HG02852 (cell line): Measurements from ENCODE around the gene TBL3.
A peak's percentile ranks its signal among the peaks of the same experiment; 100 is the strongest.

ENCODE experiments used
- ATAC-seq: cut with Tn5 transposase; IDR thresholded peaks from one replicate; pipeline ENCODE4 v1.9.1; 2021; ENCODE audit warnings: mild to moderate bottlenecking, moderate library complexity; ENCODE audit not compliant: unreplicated experiment

The TBL3 gene

DNA sequence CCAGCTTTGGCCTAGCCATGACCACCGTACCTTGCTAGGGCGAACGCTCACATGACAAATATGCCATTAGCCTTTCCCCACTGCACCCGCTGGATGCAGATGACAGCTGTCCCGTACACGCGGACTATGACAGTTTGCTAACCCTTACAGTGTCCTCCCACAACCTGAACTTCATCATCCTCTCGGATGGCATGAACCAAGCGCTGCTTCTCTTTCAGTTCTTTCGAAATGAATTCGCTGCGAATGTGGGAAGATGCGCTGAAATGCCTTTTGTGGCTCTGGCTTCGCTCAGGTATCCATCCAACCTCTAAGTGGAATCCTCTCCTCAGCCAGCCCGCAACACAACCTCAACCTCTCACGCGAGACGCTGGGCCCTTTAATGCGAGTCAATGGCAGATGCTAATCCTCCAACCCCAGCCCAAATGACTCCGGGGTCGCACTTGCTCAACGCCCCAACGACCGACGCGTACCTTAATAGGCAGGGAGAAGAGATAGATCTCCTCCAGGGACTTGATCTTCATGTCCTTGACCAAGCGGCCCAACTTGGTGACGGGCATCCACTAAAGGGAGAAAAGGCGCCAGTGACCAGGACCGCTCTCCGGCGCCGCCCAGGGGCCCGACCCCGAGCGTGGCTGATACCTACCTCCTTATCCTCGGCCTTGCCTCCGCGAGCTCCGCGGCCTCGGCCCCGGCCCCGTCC is 7.9 kb upstream of the TBL3 start:
- peak; percentile 5 for ATAC-seq

DNA sequence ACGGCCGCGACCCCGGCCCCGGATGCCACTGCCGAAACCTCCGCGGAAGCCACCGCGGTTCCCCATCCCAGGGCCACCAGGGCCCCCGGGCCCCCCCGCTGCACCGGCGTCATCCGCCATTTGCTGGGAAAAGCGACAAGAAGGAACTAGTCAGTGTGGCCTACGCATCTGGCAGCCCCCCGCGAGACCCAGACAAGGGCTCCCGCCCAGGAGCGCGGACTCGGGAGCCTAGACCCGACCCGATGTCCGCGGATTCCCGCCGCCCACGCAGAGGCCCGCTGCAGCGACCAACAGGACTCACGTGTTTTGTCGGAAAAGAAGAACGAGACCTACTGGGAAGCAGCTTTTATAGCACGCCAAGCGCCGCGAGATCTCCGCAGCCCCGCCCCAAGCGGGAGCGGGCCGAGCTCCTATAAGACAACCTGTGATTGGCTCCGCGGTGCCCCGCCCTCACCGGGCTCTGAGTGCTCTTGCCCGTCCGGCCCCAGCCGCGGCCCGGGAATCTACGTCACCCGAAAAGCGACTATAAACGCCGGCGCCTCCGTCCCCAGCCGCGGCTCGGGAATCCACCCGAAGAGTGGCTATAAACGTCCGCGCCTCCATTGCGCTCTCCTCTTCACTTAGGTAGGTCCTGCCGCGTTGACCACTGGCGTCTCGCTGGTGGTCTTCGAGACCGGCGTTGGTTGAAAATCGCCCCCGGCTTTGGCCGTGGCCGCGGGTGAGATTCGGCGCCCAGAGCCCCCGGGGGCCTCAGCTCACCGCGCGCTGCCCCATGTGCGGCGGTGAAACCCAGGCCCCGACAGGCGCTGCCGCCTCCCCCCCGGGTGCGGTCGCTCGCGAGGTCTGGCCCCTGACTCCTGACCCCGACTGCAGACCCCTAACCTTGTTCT is 7.1 kb upstream of the TBL3 start, which contains the start of gene RPS2:
TSS of gene RPS2 (minus strand) at position 321 of the 890 bp plus-strand sequence. CDS start at position 120, 201 bp downstream.
- peak; percentile 79 for ATAC-seq

DNA sequence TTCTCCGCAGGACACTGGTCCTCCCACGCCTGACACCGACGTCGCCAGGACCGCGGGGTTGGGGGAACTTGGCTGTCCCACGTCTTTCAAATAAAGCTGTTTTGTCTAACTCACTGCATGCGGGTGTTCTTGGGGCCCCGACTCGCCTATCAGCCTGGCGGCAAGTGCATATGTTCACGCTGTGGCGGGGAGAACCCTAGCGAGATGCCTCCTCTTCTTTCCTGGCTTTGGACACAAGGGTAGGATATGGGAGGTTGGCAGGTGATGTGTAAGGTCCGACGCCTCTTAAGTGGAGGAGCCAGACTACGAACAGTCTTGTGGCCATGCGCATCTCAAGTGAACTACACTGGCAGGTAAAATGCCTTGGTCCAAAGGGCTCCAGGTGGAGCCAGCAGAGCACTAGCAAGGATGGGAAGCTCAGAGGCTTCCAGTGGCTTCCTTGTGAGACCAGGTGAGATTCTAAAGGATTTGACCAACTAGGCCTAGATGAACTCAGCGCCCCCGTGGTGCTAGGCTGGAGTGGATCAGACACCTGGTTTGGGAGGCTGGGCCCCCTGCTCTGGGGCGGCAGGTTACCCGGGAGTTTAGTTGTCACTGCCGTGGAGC is 6.4 kb upstream of the TBL3 start:
- no peak for ATAC-seq

DNA sequence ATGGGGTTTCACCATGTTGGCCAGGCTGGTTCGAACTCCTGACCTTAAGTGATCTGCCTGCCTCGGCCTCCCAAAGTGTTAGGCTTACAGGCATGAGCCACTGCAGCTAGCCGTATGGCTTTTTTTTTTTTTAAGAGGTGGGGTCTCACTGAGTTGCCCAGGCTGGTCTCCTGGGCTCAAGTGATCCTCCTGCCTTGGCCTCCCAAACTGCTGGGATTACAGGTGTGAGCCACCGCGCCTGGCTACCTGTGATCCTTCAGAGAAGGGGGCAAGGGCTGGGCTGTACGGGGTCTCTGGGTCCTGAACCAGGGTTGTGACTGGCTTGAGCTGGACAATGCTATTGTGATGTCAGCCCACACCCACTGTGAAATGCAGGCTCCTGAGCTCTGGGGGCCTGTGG is 5.4 kb upstream of the TBL3 start, which contains the start of gene RNF151:
TSS of gene RNF151 (plus strand) at position 397 of the 400 bp plus-strand sequence. CDS start 26 bp downstream, outside the sequence.
- no peak for ATAC-seq

DNA sequence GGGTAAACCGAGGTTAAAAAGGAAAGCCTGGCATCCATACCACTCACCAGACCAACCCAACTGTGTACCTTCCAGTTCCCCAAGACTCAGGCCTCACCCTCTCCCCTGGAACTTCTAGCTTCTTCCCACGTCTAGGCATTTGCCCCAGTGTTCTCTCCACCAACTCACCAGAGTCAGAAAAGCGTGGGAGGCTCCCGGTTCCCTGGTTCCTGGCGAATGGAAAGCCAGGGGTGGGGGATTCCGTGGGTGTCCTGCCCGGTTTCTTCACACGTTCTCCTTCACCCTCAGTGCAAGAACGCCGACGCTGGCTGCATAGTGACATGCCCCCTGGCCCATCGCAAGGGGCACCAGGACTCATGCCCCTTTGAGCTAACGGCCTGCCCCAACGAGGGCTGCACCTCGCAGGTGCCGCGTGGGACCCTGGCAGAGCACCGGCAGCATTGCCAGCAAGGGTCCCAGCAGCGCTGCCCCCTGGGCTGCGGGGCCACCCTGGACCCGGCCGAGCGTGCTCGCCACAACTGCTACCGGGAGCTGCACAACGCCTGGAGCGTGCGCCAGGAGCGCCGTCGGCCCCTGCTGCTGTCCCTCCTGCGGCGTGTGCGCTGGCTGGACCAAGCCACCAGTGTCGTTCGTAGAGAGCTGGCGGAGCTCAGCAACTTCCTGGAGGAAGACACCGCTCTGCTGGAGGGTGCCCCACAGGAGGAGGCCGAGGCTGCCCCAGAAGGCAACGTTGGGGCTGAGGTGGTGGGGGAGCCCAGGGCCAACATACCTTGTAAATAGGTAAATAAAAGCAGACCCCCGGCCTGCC is 3.5 kb upstream of the TBL3 start:
- ATAC-seq: no peak

DNA sequence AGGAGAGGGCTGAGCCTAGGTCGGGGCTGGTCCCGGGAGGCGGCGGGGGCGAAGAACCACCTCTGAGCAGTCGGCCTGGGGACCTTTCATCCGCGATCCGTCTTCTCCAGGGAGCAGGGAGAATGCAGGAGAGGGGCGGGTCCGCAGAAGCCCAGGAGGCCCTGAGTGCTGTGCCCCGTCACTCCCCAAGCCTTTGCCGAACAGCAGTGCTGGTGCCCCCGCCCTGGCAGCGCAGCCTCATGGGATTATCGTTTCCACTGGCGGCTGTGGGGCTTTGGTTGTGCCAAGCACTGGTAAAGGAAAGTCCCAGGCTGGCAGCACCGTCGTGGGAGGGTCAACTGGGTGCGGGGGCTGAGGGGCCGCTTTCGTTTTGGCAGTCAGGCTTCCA is 631 bp downstream of the TBL3 start:
- ATAC-seq: no peak

DNA sequence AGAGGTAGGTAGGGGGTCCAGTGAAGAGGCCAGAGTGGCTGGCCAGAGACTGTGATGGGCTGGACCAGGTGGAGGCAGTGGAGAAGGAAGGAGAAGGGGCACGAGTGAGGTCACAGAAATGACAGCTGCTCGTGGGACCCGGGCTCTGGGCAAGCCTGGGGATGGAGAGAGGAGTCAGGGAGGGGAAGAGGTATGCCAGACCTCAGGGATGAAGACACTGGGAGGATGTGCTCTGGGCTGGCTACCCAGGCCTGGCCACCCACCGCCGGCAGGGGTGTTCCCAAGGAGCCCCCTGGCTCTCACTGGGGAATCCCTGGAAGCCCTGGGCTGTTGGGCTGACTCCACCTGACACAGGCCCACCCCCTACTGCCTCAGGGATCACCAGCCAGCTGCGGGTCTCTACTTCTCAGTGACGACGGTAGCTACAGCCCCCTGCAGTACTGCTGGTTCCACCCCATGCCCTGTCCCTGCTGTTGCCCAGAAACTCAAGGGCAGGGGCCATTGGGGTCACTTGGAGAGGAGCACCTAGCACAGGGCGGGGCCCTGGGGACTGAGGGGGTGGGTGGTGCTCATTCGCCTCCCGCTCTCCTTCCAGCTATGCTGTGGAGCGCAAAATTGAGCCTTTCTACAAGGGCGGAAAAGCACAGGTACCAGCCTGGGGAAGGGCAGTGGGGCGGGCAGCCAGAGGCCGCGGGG is 1.8 kb downstream of the TBL3 start:
- ATAC-seq: no peak

DNA sequence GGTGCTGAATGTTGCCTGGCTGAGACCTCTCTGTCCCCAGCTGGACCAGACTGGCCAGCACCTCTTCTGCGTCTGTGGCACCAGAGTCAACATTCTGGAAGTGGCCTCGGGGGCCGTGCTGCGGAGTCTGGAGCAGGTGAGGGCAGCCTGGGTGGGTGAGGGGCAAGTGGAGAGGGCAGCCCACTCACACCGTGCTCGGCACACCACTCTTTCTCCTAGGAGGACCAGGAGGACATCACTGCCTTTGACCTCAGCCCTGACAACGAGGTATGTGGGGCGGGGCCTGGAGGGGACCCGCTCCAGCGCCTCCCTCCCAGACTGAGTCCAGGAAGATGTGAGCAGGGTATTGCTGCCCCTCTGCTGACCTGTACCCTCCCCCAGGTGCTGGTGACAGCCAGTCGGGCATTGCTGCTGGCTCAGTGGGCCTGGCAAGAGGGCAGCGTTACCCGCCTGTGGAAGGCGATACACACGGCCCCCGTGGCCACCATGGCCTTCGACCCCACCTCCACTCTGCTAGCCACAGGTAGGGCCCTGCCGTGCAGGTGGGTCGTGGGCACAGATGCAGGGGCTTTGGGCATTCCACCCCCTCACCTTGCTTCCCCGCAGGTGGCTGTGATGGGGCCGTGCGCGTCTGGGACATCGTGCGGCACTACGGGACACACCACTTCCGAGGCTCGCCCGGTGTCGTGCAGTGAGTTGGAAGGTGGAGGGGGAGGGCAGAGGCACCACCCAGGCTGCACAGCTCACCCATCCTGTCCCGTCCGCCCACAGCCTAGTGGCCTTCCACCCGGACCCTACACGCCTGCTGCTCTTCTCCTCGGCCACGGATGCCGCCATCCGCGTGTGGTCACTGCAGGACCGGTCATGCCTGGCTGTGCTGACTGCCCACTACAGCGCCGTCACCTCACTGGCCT is 2.6 kb downstream of the TBL3 start:
- ATAC-seq: no peak

DNA sequence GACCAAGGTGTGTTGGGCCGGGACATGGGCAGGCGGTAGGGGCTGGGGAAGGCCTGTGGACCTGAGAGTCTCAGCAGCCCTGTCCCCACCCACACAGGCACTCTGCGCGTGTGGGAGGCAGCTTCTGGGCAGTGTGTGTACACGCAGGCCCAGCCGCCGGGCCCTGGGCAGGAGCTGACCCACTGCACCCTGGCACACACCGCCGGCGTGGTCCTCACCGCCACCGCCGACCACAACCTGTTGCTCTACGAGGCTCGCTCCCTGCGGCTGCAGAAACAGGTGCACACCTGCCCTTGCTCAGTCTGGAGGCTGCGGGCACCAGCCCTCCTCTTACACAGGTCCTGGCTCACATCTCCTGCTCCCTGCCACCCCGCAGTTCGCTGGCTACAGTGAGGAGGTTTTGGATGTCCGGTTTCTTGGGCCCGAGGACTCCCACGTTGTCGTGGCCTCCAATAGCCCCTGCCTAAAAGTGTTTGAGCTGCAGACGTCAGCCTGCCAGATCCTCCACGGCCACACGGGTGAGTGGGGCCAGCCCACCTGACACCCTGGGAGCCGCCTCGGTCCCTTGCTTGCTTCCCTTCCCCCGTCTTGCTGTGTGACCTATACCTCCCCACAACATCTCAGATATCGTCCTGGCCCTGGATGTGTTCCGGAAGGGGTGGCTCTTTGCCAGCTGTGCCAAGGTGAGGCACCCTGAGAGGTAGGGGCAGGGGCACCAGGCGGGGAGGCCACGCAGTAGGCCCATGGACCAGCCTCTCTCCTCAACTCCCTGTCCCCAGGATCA is 3.8 kb downstream of the TBL3 start:
- no peak for ATAC-seq

DNA sequence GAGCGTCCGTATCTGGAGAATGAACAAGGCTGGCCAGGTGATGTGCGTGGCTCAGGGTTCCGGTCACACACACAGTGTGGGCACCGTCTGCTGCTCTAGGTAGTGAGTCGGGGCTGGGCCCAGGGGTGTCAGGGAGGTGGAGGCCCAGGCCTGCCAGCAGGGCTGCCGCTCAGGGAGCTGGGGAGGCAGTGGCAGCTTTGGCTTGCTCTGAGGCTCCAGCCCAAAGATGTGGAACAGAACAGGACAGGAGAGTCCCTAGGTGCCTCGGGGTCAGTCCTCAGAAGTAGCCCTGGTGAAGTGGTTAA is 4.3 kb downstream of the TBL3 start:
- ATAC-seq: no peak

DNA sequence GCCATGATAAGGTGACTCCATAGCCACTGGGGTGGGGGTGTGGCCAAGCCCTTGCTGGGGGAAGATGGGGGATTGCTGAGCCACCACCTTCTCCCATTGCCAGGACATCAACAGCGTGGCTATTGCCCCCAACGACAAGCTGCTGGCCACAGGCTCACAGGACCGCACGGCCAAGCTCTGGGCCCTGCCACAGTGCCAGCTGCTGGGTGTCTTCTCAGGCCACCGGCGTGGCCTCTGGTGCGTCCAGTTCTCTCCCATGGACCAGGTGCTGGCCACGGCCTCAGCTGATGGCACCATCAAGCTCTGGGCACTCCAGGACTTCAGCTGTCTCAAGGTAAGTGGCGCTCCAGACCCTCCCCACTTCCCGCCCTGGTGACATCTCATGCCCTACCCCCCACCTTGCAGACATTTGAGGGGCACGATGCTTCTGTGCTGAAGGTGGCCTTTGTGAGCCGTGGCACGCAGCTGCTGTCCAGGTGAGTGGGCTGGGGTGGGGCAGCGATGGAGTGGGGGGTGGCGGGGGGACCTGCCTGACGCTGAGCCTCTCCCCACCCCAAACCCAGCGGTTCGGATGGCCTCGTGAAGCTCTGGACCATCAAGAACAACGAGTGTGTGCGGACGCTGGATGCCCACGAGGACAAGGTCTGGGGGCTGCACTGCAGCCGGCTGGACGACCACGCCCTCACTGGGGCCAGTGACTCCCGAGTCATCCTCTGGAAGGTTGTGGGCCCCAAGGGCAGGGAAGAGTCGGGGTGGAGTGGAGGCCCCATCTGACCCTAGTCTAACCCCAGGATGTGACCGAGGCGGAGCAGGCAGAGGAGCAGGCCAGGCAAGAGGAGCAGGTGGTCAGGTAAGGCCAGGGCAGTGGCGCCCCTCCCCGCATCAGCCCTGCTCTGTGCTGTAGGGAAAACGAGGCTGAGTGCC is 5.4 kb downstream of the TBL3 start:
- ATAC-seq: no peak

DNA sequence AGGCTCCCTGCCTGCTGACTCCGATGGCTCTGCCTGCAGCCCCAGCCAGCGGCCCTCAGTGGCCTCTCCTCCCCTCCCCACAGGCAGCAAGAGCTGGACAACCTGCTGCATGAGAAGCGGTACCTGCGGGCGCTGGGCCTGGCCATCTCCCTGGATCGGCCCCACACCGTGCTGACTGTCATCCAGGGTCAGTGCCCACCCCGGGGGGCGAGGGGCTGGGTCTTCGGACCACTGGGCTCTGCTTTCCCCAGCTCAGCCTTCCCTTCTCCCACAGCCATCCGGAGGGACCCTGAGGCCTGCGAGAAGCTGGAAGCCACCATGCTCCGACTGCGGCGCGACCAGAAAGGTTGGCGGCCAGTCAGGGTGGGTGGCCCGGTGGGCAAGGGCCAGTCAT is 6.0 kb downstream of the TBL3 start:
- no peak for ATAC-seq

DNA sequence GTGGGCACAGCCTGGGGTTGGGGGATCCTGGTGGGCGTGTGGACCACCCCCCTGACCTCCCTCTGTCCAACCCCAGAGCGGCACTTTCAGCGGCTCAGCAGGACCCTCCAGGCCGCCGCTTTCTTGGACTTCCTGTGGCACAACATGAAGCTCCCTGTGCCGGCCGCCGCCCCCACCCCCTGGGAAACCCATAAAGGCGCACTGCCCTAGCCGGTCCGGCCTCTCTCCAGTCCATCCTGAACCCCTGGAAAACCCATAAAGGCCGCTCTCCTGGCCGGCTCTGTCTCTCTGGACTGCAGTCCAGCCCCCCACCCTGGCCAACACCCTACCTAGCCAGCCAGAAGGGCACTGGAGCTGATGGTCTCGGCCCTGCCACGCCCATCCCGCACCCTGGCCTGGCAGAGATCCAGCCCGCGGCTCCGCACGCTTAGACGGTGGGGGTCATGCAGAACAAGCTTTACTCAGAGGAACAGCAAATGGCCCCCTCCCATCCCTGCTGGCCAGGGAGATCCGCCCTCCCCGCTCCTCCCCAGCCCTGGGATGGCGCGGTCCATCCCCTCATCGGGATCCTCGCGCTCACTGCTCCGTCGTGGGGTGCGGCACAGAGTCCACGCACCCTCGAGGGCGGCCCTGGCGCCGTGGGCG is 6.7 kb downstream of the TBL3 start:
- no peak for ATAC-seq

DNA sequence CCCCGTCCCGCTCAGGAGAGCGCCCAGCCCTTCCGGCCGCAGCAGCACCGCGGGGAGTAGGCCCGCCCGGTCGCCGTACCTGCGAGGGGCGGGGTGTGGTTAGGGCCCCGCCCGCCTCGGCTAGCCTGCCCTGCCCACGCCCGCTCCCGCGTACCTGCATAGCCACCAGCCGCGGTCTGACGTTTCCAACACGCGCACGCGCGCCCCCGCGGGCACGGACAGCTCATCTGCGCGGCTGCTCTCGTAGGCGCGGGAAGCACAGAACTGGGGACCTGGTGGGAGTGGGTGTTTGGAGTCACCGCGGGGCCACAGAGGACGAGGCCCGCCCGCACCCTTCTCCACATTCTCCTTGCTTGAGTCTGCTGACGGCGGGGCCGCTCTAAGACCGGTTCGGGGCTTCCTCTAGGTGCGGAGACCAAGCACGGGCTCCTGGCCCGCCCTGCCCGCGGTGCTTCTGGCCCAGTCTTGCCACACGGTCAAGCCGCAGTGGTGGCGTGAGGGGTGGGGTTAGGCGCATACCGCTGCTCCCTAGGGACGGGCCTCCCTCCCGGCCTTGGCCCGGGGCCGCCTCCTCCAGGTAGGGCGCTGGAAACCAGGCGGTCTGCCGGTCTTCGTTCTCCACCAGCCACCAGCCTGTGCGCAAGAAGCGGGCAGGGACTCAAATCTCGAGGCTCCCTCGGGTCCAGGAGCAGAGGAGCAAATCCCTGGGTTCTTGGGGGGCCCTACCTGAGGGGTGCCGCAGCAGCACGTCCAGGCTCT is 7.6 kb downstream of the TBL3 start:
- no peak for ATAC-seq

DNA sequence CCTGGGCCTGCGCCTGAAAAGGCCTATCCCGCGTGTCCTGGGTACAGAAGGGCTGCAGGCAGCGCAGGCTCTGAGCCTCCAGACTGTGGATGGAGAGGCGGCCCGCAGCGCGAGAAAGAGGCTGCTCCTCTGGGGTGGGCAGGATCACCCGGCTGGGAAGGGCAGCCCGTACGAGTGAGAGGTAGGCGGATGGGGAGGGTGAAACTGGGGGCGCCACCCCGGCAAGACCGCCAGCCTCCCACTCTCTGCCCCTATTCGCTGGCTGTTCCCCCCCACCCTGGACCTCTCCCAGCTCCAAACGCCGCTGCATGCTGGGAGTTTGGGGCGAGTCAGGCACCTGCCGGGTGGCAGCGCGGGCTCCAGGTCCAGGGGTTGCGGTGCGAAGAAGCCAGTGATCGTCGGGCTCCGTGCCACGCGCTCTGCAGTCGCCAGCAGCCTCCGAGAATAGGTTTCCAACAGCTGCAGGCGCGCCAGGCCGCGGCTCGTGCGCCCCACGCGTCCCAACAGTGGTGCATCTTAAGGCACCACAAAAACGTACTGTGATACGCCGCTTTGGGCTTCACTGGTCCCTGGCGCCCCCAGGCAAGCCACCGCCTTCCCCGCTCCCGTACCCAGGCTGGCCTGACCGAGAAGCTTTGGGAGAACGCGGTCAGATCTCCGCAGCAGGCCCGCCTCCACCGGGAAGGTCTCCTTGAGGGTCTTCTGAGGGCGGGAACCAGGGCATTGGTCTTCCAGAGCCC is 8.3 kb downstream of the TBL3 start:
- ATAC-seq: no peak

DNA sequence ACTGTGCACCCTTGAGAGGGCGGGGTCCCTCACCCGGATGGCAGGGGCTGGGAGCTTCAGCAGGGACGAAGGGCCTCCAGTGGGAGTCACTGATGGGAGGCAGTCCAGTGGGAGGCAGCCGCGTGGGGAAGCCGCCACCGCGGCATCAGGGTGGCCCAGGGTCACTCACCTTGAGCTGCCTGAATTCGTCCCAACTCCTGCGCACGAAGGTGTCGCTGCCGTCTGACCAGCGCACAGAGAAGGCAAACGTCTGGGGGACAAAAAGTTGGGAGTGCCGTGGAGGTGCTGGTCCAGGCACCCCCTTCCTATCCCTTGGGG is 8.9 kb downstream of the TBL3 start:
- ATAC-seq: no peak
